SIG-M5 treated with dmso at 0.1 percent for 504 hours (cell line): ENCODE results near the gene AMPD1.
A peak's percentile ranks its signal among the peaks of the same experiment; 100 is the strongest.

Source experiments
- DNase-seq: peaks from one replicate; lab custom pipeline; 2025; ENCODE audit not compliant: unreplicated experiment; lab: John Stamatoyannopoulos, UW

Gene AMPD1

GRCh38 chr1:114700036-114700600, 4.8 kb upstream of the AMPD1 start:
- no peak for DNase-seq

DNA sequence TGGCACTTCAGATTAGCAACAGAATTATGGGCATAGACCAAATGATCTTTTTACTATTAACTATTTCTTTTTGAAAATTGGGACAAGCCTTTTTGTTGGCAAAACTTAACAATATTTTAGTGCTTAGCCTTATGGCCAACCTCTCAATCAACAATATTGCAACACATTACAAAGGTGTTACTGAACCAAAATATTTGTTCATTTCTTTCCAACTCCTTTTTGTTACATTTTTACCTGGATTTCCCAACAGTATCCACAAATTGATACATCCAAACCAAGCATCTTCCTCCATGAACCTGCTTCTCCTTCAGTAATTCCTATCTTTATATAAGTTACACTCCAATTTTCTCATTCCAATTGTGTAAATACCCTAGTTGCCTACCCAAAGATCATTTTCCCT, 1.5 kb upstream of the AMPD1 start:
- DNase-seq: no peak

- DNase-seq: no peak
These were observed 621 bp downstream of the AMPD1 start for GRCh38 chr1:114694540-114695310.

GRCh38 chr1:114692947-114693346, 2.4 kb downstream of the AMPD1 start:
- no peak for DNase-seq

DNA sequence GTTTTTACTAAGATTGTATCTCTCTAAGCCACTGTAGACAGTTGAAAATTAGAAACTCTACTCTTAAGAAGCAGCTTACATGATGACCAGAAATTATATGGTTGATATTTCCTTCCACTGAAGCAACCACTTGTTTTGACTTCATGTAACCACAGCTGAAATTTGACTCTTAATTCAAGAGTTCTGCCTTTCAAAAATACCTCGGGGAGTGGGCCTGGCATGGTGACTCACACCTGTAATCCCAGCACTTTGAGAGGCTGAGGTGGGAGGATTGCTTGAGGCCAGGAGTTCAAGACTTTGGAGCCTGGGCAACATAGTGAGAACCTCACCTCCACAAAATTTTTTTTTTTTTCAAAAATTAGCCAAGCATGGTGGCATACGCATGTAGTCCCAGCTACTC, 4.3 kb downstream of the AMPD1 start:
- DNase-seq: no peak

DNA sequence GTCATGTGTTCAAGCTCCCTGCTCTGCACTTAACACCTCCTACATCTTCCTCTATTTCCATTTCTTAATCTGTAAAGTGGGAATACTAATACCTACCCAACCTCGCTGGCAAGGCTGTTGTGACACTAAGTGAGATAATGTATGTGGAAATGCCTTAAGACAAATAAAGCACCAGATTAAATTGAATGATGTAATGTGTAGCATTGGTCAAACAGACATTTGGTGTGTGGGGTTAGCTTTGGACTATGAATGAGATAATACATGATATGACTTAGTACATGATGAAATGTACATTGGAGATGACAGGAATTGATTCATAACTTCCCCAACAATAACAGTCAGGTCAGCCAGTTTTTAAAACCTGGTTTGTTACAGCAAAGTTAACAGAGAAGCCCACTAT, 5.2 kb downstream of the AMPD1 start:
- DNase-seq: no peak

- no peak for DNase-seq
These were observed 6.8 kb downstream of the AMPD1 start for GRCh38 chr1:114688526-114688925.

DNA sequence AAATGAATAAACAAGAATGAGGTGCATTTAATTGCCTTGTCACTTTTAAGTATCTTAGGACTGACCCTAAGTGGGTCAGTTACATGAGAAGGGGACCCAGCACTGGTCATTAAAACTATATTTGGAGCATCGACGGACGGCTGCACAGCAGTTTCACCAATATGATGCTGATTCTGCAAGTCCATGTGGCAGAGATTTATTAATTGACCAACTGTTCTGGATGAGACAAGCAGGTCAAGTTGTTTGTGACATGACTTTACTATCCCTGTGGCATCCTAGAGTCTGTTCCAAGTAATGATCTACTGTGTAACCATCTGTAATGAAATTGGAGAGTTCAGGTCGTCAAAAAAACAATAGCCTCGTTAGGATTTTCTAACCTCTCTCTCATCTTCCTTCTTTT, 9.5 kb downstream of the AMPD1 start:
- no peak for DNase-seq

- no peak for DNase-seq
These were observed 17.7 kb downstream of the AMPD1 start for GRCh38 chr1:114677691-114678090.

- DNase-seq: no peak
These were observed 19.2 kb downstream of the AMPD1 start for GRCh38 chr1:114676115-114676514.

DNA sequence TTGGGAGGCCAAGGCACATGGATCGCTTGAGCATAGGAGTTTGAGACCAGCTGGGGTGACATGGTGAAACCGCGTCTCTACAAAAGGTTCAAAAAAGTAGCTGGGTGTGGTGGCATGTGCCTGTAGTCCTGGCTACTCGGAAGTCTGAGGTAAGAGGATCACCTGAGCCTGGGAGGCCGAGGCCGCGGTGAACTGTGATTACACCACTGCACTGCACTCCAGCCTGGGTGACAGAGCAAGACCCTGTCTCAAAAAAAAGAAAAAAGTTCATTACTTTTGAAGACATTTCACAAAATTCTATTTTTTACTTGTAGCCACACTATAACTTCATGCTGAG, 23.4 kb downstream of the AMPD1 start:
- DNase-seq: no peak

- DNase-seq: peak; percentile 80
These were observed 24.1 kb downstream of the AMPD1 start for GRCh38 chr1:114671011-114671938.

DNA sequence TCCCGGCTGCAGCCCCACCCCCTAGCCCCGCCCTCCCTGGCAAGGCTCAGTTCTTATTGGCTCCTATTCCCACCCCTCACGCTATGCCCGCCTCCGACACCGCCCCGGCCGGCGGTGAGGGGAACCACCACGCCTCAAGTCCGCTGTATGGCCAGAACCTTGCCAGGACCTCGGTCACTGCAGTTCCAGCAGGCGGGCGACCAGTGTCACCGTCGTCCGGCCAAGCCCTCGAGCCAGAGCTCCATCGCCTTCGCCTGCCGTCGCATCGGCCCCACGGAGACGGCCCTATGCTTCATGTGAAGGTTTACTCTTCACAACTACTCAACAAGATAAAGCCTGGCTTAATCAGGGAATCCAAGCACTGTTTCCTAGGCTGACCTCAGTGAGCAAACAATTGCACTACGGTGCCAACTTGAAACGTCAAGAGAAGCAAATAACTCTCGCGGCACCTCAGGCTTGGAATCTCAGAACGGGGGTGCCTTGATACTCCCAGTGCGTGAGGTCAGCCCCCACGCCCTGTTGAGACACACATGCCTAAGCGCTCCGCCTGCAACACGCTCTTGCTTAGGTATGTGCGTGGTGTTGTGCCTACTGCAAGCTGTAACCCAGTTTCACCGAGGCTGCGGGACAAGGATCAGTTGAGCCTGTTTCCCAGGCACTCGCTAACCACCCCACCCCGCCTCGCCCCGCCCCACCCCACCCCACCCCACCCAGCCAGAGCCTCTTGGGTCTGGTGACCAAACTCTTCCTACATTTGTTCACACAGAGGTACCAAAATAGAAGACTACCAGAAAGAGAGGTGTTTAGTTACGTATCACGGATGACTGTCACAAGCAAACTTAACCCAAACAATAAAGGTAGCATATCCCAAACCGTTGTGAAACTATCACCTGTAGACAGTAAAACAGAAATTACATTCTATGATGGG, 25.0 kb downstream of the AMPD1 start:
- DNase-seq: peak; percentile 98

GRCh38 chr1:114669562-114670082, 25.7 kb downstream of the AMPD1 start, which contains the start of gene DENND2C:
DENND2C (minus strand) TSS chr1:114670049; CDS start chr1:114625984, 44,065 bp downstream.
- DNase-seq: no peak

DNA sequence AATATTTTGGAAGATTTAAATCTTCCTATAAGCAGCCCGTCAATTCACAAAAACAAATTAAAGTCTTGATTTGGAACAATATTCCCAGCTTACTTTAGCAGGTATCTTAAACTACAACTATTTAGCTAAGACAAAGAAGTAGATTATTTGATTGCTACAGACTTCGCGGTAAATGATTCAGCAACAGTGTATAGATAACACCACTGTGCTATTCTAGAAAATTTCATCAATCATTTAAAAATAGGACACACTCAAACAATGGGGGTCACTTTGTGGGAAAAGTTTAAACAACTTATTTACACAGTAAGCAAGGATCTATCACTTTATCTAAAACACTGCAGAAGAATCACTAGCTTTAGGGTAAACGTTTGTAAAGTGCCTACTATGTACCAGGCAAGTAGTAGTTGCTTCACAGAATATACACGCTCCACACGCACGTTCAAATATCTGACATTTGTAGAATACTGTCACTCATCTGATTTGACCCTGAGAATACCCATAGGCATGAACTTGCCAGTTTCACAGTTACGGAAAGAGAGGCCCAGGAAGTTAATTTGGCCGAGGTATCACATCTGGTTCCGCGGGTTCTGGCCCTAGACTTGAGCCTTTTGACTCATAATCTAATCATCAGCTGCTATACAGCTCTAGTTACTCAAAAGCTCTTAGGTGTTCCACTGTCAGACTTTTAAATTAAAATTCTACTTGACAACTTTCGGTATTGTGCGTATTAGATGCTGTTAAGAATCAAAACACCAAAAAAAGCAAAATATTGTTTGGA, 26.4 kb downstream of the AMPD1 start:
- peak; percentile 44 for DNase-seq

- DNase-seq: no peak
These were observed 27.0 kb downstream of the AMPD1 start for GRCh38 chr1:114668373-114668772.

DNA sequence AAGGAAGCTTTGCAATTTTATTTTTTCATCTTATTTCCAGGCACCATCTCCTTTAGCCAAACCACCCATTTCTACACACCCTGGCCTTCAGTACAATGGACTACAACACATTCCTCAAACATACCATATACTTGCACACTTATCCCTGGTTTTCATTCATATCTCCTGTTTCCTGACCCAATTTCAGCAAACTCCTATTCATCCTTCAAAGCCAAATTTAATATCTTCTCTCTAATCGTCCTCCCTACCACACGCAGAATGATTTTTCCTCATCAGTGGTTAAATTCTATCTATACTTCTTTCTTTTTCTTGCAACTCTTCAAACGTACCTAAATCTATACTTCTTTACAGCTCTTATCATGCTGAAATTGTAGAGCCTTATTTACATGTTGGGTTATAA, 28.4 kb downstream of the AMPD1 start:
- no peak for DNase-seq

GRCh38 chr1:114660238-114660637, 35.1 kb downstream of the AMPD1 start:
- no peak for DNase-seq

- DNase-seq: no peak
These were observed 43.5 kb downstream of the AMPD1 start for GRCh38 chr1:114651893-114652292.

DNA sequence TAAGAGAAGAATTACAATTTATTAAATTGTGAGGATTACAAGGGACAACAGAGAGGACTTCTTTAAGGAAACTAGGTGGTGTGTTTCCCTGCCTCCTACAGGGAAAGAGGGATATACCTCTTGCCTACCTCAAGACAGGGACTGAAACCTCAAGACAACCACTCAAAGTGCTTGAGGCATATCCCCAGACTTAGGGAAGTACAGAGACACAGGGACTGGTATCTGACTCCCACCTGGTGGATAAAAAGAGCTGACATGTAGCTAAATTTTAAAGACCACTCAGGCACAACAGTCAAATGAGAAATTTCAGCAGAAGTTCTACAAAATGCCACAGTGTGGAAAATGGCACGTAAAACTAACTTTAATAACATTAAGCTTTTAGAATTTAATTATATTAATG, 46.8 kb downstream of the AMPD1 start:
- DNase-seq: peak; percentile 27
